ENCODE data around the gene METTL1. TPM values are rescaled to one million over a fixed set of nuclear protein-coding genes. Genes with fewer than 3 reads are reported as not detected.
A peak's percentile ranks its signal among the peaks of the same experiment; 100 is the strongest.

Gene METTL1
- total and polyA plus RNA-seq, 9 of the 15 experiments (the other 6 are each of a cell fraction or from before 2014, with no cell fraction given) = 12.6 to 65.9 (median 39.2) TPM

DNA sequence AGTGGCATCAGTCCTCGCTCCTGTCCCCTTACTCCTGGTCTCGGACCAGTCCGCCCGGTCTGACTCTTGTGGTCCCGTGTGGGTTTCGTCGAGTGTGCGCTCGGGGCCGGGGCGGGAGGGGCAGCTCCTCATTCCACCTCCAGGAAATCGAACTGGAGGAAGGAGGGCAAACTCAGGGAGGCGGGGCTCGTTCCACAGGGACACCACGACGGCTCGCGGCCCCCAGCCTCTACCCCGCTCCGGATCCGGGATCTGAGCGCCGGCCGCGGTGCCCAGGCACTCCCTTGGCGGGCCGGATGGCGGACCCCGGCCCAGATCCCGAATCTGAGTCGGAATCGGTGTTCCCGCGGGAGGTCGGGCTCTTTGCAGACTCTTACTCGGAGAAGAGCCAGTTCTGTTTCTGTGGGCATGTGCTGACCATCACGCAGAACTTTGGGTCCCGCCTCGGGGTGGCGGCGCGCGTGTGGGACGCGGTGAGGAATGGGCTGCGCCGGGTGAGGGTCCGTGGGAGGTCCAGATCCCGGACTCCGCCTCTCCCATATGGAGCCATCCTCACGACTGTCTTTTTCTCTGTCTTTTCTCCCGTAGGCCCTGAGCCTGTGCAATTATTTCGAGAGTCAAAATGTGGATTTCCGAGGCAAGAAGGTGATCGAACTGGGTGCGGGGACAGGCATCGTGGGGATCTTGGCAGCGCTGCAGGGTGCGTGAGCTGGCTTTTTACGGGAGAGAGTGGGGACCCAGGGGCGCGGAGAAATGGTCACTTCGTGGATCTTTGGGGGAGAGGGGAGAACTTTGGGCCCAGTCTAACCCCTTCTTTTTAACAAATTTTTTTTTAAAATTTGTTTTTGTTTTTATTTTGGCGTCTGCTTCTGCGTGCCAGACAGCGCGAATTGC is 771 bp upstream of the METTL1 start, which contains the start of gene EEF1AKMT3 (continued):
- TF ChIP-seq, protein P1, sequence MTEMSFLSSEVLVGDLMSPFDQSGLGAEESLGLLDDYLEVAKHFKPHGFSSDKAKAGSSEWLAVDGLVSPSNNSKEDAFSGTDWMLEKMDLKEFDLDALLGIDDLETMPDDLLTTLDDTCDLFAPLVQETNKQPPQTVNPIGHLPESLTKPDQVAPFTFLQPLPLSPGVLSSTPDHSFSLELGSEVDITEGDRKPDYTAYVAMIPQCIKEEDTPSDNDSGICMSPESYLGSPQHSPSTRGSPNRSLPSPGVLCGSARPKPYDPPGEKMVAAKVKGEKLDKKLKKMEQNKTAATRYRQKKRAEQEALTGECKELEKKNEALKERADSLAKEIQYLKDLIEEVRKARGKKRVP (CRISPR knock-in tag; IDR thresholded peaks at IDR 0.05) = 0 out of 2 replicates have a peak, but pooled peaks have one; percentile 5
- no peak for TF ChIP-seq CEBPG (CRISPR knock-in tag; IDR thresholded peaks at IDR 0.05)
- no peak for TF ChIP-seq CEBPG (tag; conservative IDR thresholded peaks at IDR 0.05 in 1 of 2, IDR thresholded peaks at IDR 0.05 in 1 of 2)
- no peak for TF ChIP-seq CLOCK (CRISPR knock-in tag; IDR thresholded peaks at IDR 0.05; ENCODE audit: borderline replicate concordance)
- TF ChIP-seq XRCC4 (IDR thresholded peaks at IDR 0.05; ENCODE audit: extremely low read depth, insufficient read depth, insufficient read length) = no peak
- 0 out of 2 replicates have a peak, but pooled peaks have one; percentile 18 for TF ChIP-seq HDGF (IDR thresholded peaks at IDR 0.05)
- no peak for TF ChIP-seq SRSF3 (IDR thresholded peaks at IDR 0.05; ENCODE audit: insufficient read depth, low read length)
- TF ChIP-seq CHD1 (IDR thresholded peaks at IDR 0.05; ENCODE audit: low read length) = no peak
- TF ChIP-seq NCOA6 (IDR thresholded peaks at IDR 0.05) = no peak
- no peak for TF ChIP-seq SMC3 (conservative IDR thresholded peaks at IDR 0.05; ENCODE audit: insufficient read depth, low read depth, low read length)
- TF ChIP-seq DNMT1 (IDR thresholded peaks at IDR 0.05) = no peak
- TF ChIP-seq SAFB (IDR thresholded peaks at IDR 0.05; ENCODE audit: borderline replicate concordance, low read depth, low read length) = peak; percentile 38; the same call in 1 of the 2 replicates
- TF ChIP-seq RBM25 (IDR thresholded peaks at IDR 0.05; ENCODE audit: low read depth, low read length, severe bottlenecking) = no peak
- 0 out of 2 replicates have a peak, but pooled peaks have one; percentile 54 for TF ChIP-seq CBX1 (IDR thresholded peaks at IDR 0.05; ENCODE audit: low read depth)
- no peak for TF ChIP-seq ZSCAN29 (IDR thresholded peaks at IDR 0.05)
- no peak for TF ChIP-seq ETV5 (CRISPR knock-in tag; IDR thresholded peaks at IDR 0.05; ENCODE audit: low read depth)
- TF ChIP-seq E2F6 (IDR thresholded peaks at IDR 0.05; ENCODE audit: borderline replicate concordance in 1 of 2, extremely low read depth in 1 of 2, insufficient read depth in 1 of 2, insufficient read length in 1 of 2, low read depth in 1 of 2, low read length in 1 of 2, poor library complexity in 1 of 2, severe bottlenecking in 1 of 2) = peak in 1 of 2 experiments; percentile 66
- 0 out of 2 replicates have a peak, but pooled peaks have one; percentile 3 for TF ChIP-seq BHLHE40 (IDR thresholded peaks at IDR 0.05; ENCODE audit: low read length)
- no peak for TF ChIP-seq ZC3H4 (CRISPR knock-in tag; IDR thresholded peaks at IDR 0.05; ENCODE audit: borderline replicate concordance)
- no peak for TF ChIP-seq EZH2 (IDR thresholded peaks at IDR 0.05; ENCODE audit: borderline replicate concordance, low read depth, low read length)
- TF ChIP-seq GABPB2 (CRISPR knock-in tag; conservative IDR thresholded peaks at IDR 0.05) = no peak
- no peak for TF ChIP-seq TCF7L2 (IDR thresholded peaks at IDR 0.05; ENCODE audit: low read depth, low read length)
- TF ChIP-seq POLR3G (IDR thresholded peaks at IDR 0.05; ENCODE audit: extremely low read depth, insufficient read length, insufficient replicate concordance) = no peak
- no peak for TF ChIP-seq TCF3 (CRISPR knock-in tag; IDR thresholded peaks at IDR 0.05)

Measured in K562 (cell line).